ENCODE measurements around the gene CCDC40.
A peak's percentile ranks its signal among the peaks of the same experiment; 100 is the strongest.

CCDC40 gene

DNA sequence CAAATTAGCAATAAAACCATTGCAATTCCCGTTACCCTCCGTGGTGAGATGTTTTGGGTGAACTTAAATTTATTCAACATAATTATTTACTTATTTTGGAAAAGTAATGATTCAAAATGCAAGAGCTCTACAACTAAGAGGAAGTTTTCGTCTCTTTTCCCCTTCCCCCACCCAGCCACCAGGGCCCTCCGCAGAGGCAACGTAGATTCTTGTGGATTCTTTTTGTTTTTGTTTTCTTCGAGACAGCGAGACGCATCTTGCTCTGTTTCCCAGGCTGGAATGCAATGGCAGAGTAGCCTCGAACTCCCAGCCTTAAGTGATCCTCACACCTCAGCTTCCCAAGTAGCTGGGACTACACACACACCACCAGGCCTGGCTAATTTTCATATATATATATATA lies 19.2 kb downstream of the CCDC40 start:
- no peak overlapping the region for H3K4me2 ChIP-seq
- no peaks in the 10 kb centered on the region for H3K27me3 ChIP-seq
- H3K4me3 ChIP-seq = no peak overlapping the region
- no peaks in the 10 kb centered on the region for H3K36me3 ChIP-seq
- H3K9me3 ChIP-seq (replicated peaks in 1 of 11) = no peaks in the 10 kb centered on the region
- no peak for TF ChIP-seq Cebpa-rat (IDR thresholded peaks at IDR 0.05)
- H3K4me1 ChIP-seq = peaks cover 8 to 24% (median 15%) of the 10 kb centered on the region in 10 experiments; a peak in 19 of 20 replicates
- no peaks in the 10 kb centered on the region for H4K20me1 ChIP-seq
- no peak overlapping the region for H3K27ac ChIP-seq
- H3K9ac ChIP-seq = no peak overlapping the region

- H3K4me3 ChIP-seq = no peak overlapping the region
- H3K9ac ChIP-seq = no peak overlapping the region
- H3K4me1 ChIP-seq = peaks cover 0 to 16% (median 11%) of the 10 kb centered on the region in 10 experiments; a peak in 13 of 20 replicates
- peak overlapping the region in 1 of 11 experiments; percentile 38; a peak in 2 of 22 replicates for H3K4me2 ChIP-seq
- H4K20me1 ChIP-seq = no peaks in the 10 kb centered on the region
- no peaks in the 10 kb centered on the region for H3K9me3 ChIP-seq (replicated peaks in 1 of 11)
- no peaks in the 10 kb centered on the region for H3K36me3 ChIP-seq
- no peak overlapping the region for H3K27ac ChIP-seq
- H3K27me3 ChIP-seq = no peaks in the 10 kb centered on the region
- TF ChIP-seq Cebpa-rat (IDR thresholded peaks at IDR 0.05) = no peak
These were observed 22.0 kb downstream of the CCDC40 start for GRCh38 chr17:80058311-80058955.

DNA sequence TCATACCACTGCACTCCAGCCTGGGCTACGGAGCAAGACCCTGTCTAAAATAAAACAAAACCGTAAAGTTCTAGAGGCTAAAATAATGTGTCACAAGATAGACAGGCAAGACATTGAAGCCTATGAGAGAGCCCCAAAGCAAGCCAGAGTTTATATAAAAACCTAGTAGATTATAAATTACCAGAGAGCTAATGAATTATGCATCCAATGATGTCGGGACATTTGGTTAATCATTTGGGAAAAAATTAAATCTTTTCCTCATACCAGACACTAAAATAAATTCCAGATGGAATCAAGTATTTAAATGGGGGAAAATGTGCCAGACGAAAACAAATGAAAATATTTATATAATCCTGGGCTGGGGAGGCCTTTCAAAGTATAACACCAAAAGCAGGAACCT lies 24.2 kb downstream of the CCDC40 start:
- TF ChIP-seq Cebpa-rat (IDR thresholded peaks at IDR 0.05) = no peak
- Histone ChIP-seq H3K4me2 (no peak overlapping the region), H3K27ac (no peak overlapping the region), H3K9ac (no peak overlapping the region), H3K4me3 (no peak overlapping the region), H3K36me3 (no peaks in the 10 kb centered on the region), H3K9me3 (replicated peaks in 1 of 11) (no peaks in the 10 kb centered on the region), H3K27me3 (no peaks in the 10 kb centered on the region), H3K4me1 (peaks cover 0 to 28% (median 20%) of the 10 kb centered on the region in 10 experiments; a peak in 14 of 20 replicates), H4K20me1 (no peaks in the 10 kb centered on the region)

- H3K9me3 ChIP-seq (replicated peaks in 1 of 11) = no peaks in the 10 kb centered on the region
- no peak for TF ChIP-seq Cebpa-rat (IDR thresholded peaks at IDR 0.05)
- H3K27ac ChIP-seq = no peak overlapping the region
- no peak overlapping the region for H3K4me3 ChIP-seq
- H3K36me3 ChIP-seq = no peaks in the 10 kb centered on the region
- H3K4me1 ChIP-seq = peaks cover 0 to 28% (median 20%) of the 10 kb centered on the region in 10 experiments; a peak in 14 of 20 replicates
- no peaks in the 10 kb centered on the region for H3K27me3 ChIP-seq
- no peak overlapping the region for H3K9ac ChIP-seq
- H3K4me2 ChIP-seq = no peak overlapping the region
- no peaks in the 10 kb centered on the region for H4K20me1 ChIP-seq
These were observed 25.0 kb downstream of the CCDC40 start for GRCh38 chr17:80061421-80061820.

GRCh38 chr17:80063830-80064585 lies 27.6 kb downstream of the CCDC40 start:
- H3K9me3 ChIP-seq (replicated peaks in 1 of 11) = no peaks in the 10 kb centered on the region
- peak overlapping the region in 2 of 11 experiments; percentile 9 to 40; a peak in 3 of 22 replicates for H3K27ac ChIP-seq
- no peak overlapping the region for H3K4me3 ChIP-seq
- peak overlapping the region in 8 of 11 experiments; percentile 6 to 80 (median 48); a peak in 14 of 22 replicates for H3K4me2 ChIP-seq
- no peak for TF ChIP-seq Cebpa-rat (IDR thresholded peaks at IDR 0.05)
- no peaks in the 10 kb centered on the region for H3K27me3 ChIP-seq
- no peaks in the 10 kb centered on the region for H4K20me1 ChIP-seq
- no peaks in the 10 kb centered on the region for H3K36me3 ChIP-seq
- H3K4me1 ChIP-seq = peaks cover 0 to 26% (median 18%) of the 10 kb centered on the region in 10 experiments; a peak in 13 of 20 replicates
- H3K9ac ChIP-seq = no peak overlapping the region

DNA sequence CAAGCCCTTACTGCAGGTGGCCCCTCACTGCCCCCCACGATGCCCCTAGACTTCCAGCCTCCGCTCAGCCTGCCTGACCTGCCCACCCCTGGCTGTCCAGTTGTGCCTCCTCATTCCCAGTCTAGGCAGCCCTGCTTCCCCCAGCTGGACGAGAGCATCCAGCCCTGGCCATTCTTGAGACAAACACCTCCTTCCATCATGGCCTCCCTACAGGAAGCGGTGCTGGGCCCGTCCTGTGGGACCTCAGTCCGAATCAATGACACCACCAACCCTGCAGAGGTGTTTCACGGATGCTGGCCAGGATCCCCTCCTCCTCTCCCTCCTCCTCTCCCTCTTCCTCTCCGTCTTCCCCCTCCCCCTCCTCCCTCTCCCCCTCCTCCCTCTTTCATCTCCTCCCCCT lies 28.3 kb downstream of the CCDC40 start:
- Histone ChIP-seq H3K27me3 (no peaks in the 10 kb centered on the region), H3K4me1 (peaks cover 0 to 22% (median 13%) of the 10 kb centered on the region in 10 experiments; a peak in 14 of 20 replicates), H3K9me3 (replicated peaks in 1 of 11) (no peaks in the 10 kb centered on the region), H4K20me1 (no peaks in the 10 kb centered on the region), H3K36me3 (no peaks in the 10 kb centered on the region), H3K9ac (no peak overlapping the region), H3K4me2 (peak overlapping the region in 6 of 11 experiments; percentile 29 to 80 (median 63); a peak in 9 of 22 replicates), H3K27ac (peak overlapping the region in 2 of 11 experiments; percentile 9 to 40; a peak in 2 of 22 replicates), H3K4me3 (no peak overlapping the region)
- no peak for TF ChIP-seq Cebpa-rat (IDR thresholded peaks at IDR 0.05)

DNA sequence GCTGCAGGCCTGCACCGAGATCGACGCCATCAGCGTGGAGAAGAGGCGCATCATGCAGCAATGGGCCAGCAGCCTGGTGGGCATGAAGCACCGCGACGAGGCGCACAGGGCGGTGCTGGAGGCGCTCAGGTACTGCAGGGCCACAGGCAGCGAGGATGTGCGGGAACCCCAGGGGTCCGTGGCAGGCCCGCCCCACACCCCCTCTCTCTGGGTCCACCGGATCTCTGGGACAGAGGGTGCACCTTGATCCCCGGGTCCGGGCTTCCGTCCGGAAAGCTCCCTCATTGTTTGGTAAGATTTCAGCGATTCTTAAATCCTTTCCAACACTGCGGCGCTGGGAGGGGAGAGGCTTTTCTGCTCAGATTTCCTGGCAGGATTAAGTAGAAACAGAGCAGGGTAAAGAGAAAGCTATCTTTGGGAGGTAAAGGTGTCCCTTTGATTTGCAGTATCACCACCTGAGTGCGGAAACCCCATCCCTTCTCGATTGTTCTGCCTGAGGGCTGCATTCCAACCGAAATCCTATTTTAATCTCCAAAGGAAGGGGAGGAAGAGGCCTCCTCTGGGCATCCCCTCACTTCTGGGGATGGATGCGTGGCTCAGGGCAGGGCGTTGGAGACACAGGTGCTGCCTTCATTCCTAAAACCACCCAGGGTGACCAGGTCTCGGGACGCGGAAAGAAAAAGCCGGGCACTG lies 29.2 kb downstream of the CCDC40 start:
- Histone ChIP-seq H3K4me2 (no peak overlapping the region), H3K9ac (no peak overlapping the region), H3K27ac (no peak overlapping the region), H4K20me1 (no peaks in the 10 kb centered on the region), H3K4me3 (no peak overlapping the region), H3K9me3 (replicated peaks in 1 of 11) (no peaks in the 10 kb centered on the region), H3K36me3 (no peaks in the 10 kb centered on the region), H3K4me1 (peaks cover 0 to 22% (median 13%) of the 10 kb centered on the region in 10 experiments; a peak in 14 of 20 replicates), H3K27me3 (no peaks in the 10 kb centered on the region)
- TF ChIP-seq Cebpa-rat (IDR thresholded peaks at IDR 0.05) = no peak

DNA sequence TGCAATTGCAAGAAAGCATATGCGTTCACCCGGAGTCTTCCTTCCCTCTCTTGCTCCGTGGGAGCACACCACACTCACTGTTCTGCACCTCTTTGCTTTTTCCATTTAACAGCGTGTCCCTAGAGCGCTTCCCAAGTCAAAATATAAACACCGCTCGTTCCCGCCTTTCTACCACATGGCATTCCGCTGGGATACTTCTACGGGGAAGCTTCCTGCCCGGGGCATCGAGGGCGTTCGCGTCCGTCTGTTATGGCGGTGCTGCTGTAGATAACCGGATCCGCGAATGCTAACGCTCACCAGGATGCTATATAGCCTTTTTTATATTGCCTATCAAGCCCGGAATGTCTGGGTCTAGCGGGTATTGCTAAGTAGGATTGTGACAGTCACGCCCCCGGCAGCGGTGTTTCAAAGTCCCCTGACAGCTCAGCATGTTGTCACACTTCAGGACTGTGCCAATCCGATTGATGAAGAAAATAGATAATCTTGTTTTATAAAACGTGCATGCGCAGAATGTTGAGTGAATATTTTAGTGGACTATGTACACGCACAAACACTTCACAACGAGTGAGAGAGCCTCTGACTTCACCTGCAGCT lies 31.0 kb downstream of the CCDC40 start:
- Histone ChIP-seq H3K4me2 (no peak overlapping the region), H3K36me3 (no peaks in the 10 kb centered on the region), H3K4me3 (no peak overlapping the region), H3K4me1 (peaks cover 15 to 31% (median 23%) of the 10 kb centered on the region in 10 experiments), H3K9ac (no peak overlapping the region), H3K9me3 (replicated peaks in 1 of 11) (no peaks in the 10 kb centered on the region), H4K20me1 (no peaks in the 10 kb centered on the region), H3K27ac (no peak overlapping the region), H3K27me3 (no peaks in the 10 kb centered on the region)
- TF ChIP-seq Cebpa-rat (IDR thresholded peaks at IDR 0.05) = no peak

All from BLaER1 treated with 17β-estradiol and CSF1 and Interleukin-3, amounts not matched to agents 10 nM and 100 nM (cell line).